HepG2 (cell line): ENCODE results near the gene RBBP8. TPM values are rescaled to one million over a fixed set of nuclear protein-coding genes. Genes with fewer than 3 reads are reported as not detected.

Experiments
- ATAC-seq: fragments of 200-7000 bp; cut with Tn5 transposase; 3 replicates; pipeline ENCODE4 v1.9.1; 2020; ENCODE audit warnings: mild to moderate bottlenecking, moderate library complexity
- BruUV-seq: library from RNA; stranded (reverse); fragments of 400-500 nt; replicated peaks from 2 replicates; lab custom pipeline; 2021; lab: Mats Ljungman, UMichigan
- CTCF ChIA-PET: fragments of 300-600 bp; formaldehyde crosslinking; extraction: SDS; loops from one replicate; lab custom pipeline; 2021; ENCODE audit warnings: low total read pairs, inconsistent platforms, low intra/inter-chr PET ratio; lab: Yijun Ruan, JAX
- POLR2A ChIA-PET: fragments of 350-600 bp; sonication (Branson Sonifier 250); formaldehyde crosslinking; loops from one replicate; lab custom pipeline; 2020; ENCODE audit warnings: antibody characterized with exemption, inconsistent platforms; lab: Yijun Ruan, JAX
- DNase-seq: peaks from one replicate; pipeline ENCODE4 v3.0.0-alpha.2; 2015; ENCODE audit warnings: low spot score
- FAIRE-seq: peaks from 3 replicates; lab custom pipeline; 2011; peaks lifted over from hg19 to GRCh38; lab: Jason Lieb, UNC
- H2AFZ ChIP-seq: one replicate; pipeline ENCODE4 v1.6.1; 2011; ENCODE audit warnings: low read length, inconsistent platforms
- H3K27ac ChIP-seq: fragments of 300-600 bp; 3 replicates; pipeline ENCODE4 v1.8.0; 2011; ENCODE audit warnings: mixed run types, mild to moderate bottlenecking, mixed read lengths, low read length, inconsistent platforms; ENCODE audit not compliant: insufficient read depth; ENCODE audit errors: extremely low read length
- H3K27me3 ChIP-seq, 2 experiments: fragments of 200-600 bp in 1 of 2; 2 replicates in 1 of 2; 3 replicates in 1 of 2; pipeline versions ENCODE4 v1.6.0 to v1.8.0; 2011; ENCODE audit warnings: low read length in 2 of 2, mild to moderate bottlenecking in 2 of 2, moderate library complexity in 2 of 2, inconsistent platforms in 1 of 2; ENCODE audit not compliant: insufficient read depth in 2 of 2, control insufficient read depth in 1 of 2
- H3K36me3 ChIP-seq, 2 experiments: fragments of 200-600 bp in 1 of 2; replicated peaks in 1 of 2; 2 replicates in 1 of 2; 3 replicates in 1 of 2; pipeline versions ENCODE4 v1.5.1 to v1.8.0; 2011; ENCODE audit warnings: low read length in 2 of 2, inconsistent platforms in 1 of 2; ENCODE audit not compliant: insufficient read depth in 2 of 2, control insufficient read depth in 1 of 2
- H3K4me1 ChIP-seq: 2 replicates; pipeline ENCODE4 v1.5.1; 2012; ENCODE audit warnings: low read length, inconsistent platforms; ENCODE audit not compliant: insufficient read depth
- H3K4me2 ChIP-seq: 2 replicates; pipeline ENCODE4 v1.6.0; 2011; ENCODE audit warnings: low read depth, low read length, inconsistent platforms
- H3K4me3 ChIP-seq, 3 experiments: fragments of 200-600 bp in 1 of 3; sonication (generic), shearing (Covaris generic) in 1 of 3; replicated peaks in 1 of 3; 2 replicates each; pipeline ENCODE4 v1.5.1; 2011 to 2016; ENCODE audit warnings: low read length in 3 of 3, inconsistent platforms in 2 of 3, low read depth in 2 of 3, mild to moderate bottlenecking in 2 of 3, control low read depth in 1 of 3, mixed read lengths in 1 of 3; ENCODE audit not compliant: insufficient read depth in 1 of 3
- H3K79me2 ChIP-seq: one replicate; pipeline ENCODE4 v1.6.1; 2011; ENCODE audit warnings: low read length, inconsistent platforms; ENCODE audit not compliant: insufficient read depth
- H3K9ac ChIP-seq: 2 replicates; pipeline ENCODE4 v1.6.0; 2011; ENCODE audit warnings: mild to moderate bottlenecking, low read depth, low read length, inconsistent platforms; ENCODE audit not compliant: insufficient read depth
- H3K9me3 ChIP-seq: 2 replicates; pipeline ENCODE4 v1.5.1; 2012; ENCODE audit warnings: mild to moderate bottlenecking, low read length
- H4K20me1 ChIP-seq: 2 replicates; pipeline ENCODE4 v1.6.0; 2011; ENCODE audit warnings: inconsistent platforms, mild to moderate bottlenecking, low read length, moderate library complexity; ENCODE audit not compliant: insufficient read depth
- BHLHE40 ChIP-seq: IDR thresholded peaks from 2 replicates; pipeline ENCODE4 v1.6.1; 2011; ENCODE audit warnings: low read length, improper control_type of control experiment
- GABPB1 ChIP-seq: IDR thresholded peaks from 2 replicates; pipeline ENCODE4 v1.6.1; 2016; ENCODE audit warnings: mild to moderate bottlenecking, missing genetic modification reagents, moderate library complexity, missing compliant biosample characterization
- MATR3 ChIP-seq: sonication (generic); formaldehyde crosslinking; IDR thresholded peaks from 2 replicates; pipeline ENCODE4 v1.4.0; 2020; ENCODE audit warnings: missing genetic modification reagents
- MLLT10 ChIP-seq: sonication (generic); formaldehyde crosslinking; IDR thresholded peaks from 2 replicates; pipeline ENCODE4 v1.4.0; 2020; ENCODE audit warnings: missing genetic modification reagents
- PHF21A ChIP-seq: sonication (generic); formaldehyde crosslinking; IDR thresholded peaks from 2 replicates; pipeline ENCODE4 v1.5.0; 2020; ENCODE audit warnings: mild to moderate bottlenecking, missing genetic modification reagents
- REXO4 ChIP-seq: sonication (generic); formaldehyde crosslinking; IDR thresholded peaks from 2 replicates; pipeline ENCODE4 v1.8.0; 2022; ENCODE audit warnings: missing genetic modification reagents, mild to moderate bottlenecking, borderline replicate concordance
- SOX6 ChIP-seq, 2 experiments: fragments of 450-650 bp in 1 of 2; sonication (generic) in 1 of 2; formaldehyde crosslinking in 1 of 2; IDR thresholded peaks; 2 replicates each; pipeline versions ENCODE4 v1.4.0 to v1.6.1; 2017 to 2020; ENCODE audit warnings: antibody characterized with exemption in 1 of 2, mild to moderate bottlenecking in 1 of 2, missing genetic modification reagents in 1 of 2
- ZBTB3 ChIP-seq: sonication (generic); formaldehyde crosslinking; IDR thresholded peaks from 2 replicates; pipeline ENCODE4 v1.4.0; 2020; ENCODE audit warnings: low read depth, mild to moderate bottlenecking, moderate library complexity, missing genetic modification reagents, borderline replicate concordance
- ZNF446 ChIP-seq: sonication (generic); formaldehyde crosslinking; IDR thresholded peaks from 2 replicates; pipeline ENCODE4 v1.5.0; 2020; ENCODE audit warnings: mild to moderate bottlenecking, missing genetic modification reagents
- ZNF547 ChIP-seq: sonication (generic); formaldehyde crosslinking; IDR thresholded peaks from 2 replicates; pipeline ENCODE4 v1.5.1; 2020; ENCODE audit warnings: mild to moderate bottlenecking, missing genetic modification reagents
- ZNF549 ChIP-seq: sonication (generic); formaldehyde crosslinking; IDR thresholded peaks from 2 replicates; pipeline ENCODE4 v1.5.0; 2020; ENCODE audit warnings: missing genetic modification reagents
- ZNF552 ChIP-seq: sonication (generic); formaldehyde crosslinking; IDR thresholded peaks from 2 replicates; pipeline ENCODE4 v1.9.0; 2022; ENCODE audit warnings: missing genetic modification reagents, mild to moderate bottlenecking, borderline replicate concordance
- ZNF564 ChIP-seq: sonication (generic); formaldehyde crosslinking; IDR thresholded peaks from 2 replicates; pipeline ENCODE4 v1.8.1; 2023; ENCODE audit warnings: mild to moderate bottlenecking, missing genetic modification reagents
- ZNF850 ChIP-seq: sonication (generic); formaldehyde crosslinking; conservative IDR thresholded peaks from 2 replicates; pipeline ENCODE4 v1.9.0; 2021; ENCODE audit warnings: mild to moderate bottlenecking, missing genetic modification reagents
- WGBS: methylation state at CpG from one replicate; pipeline ENCODE4 v1.1.6; 2017; ENCODE audit warnings: low lambda C conversion rate; 5-methylcytosine and 5-hydroxymethylcytosine counted together
- in situ Hi-C: cut with HindIII; loops from 2 replicates; pipeline ENCODE4 v1.10.0; 2017; ENCODE audit warnings: low pct_unique_long_range_greater_than_20kb; ENCODE audit not compliant: extremely low pct_ligation_motif_present
- intact Hi-C: fragments of 100-400 bp; cut with micrococcal nuclease; formaldehyde crosslinking; loops from one replicate; pipeline ENCODE4 v1.10.0; 2022; ENCODE audit not compliant: unreplicated experiment
- polyA plus RNA-seq, 8 experiments: library from polyadenylated mRNA; depleted of rRNA in 3 of 8; stranded (reverse) in 7 of 8; unstranded in 1 of 8; fragments of >200 nt; fragmentation: Illumina TruSeq in 4 of 8; extraction: Trizol in 4 of 8; gene quantifications; 2 replicates each; pipeline versions ENCODE4 v1.2.1 to v1.2.3, GENCODE V29; 2011 to 2016; ENCODE audit warnings: low read depth in 4 of 8, missing spikeins in 1 of 8, mixed read lengths in 1 of 8; ENCODE audit not compliant: insufficient read depth in 1 of 8
- total RNA-seq, 5 experiments: library from RNA; depleted of rRNA; stranded (reverse); fragments of >200 nt; fragmentation: Illumina TruSeq; extraction: Trizol; gene quantifications; 2 replicates each; pipeline ENCODE4 v1.2.3, GENCODE V29; 2016; ENCODE audit warnings: low read depth in 1 of 5
- TF ChIP-seq, protein P1 (sequence below): IDR thresholded peaks from 2 replicates; pipeline ENCODE4 v1.6.1; 2016
- TF ChIP-seq, protein P2 (sequence below): sonication (generic); formaldehyde crosslinking; IDR thresholded peaks from 2 replicates; pipeline ENCODE4 v1.4.0; 2020; ENCODE audit warnings: missing genetic modification reagents, low read depth, mild to moderate bottlenecking, borderline replicate concordance
- TF ChIP-seq, protein P3 (sequence below): sonication (generic); formaldehyde crosslinking; IDR thresholded peaks from 2 replicates; pipeline ENCODE4 v1.9.0; 2021; ENCODE audit warnings: missing genetic modification reagents, borderline replicate concordance
- TF ChIP-seq, protein P4 (sequence below): IDR thresholded peaks from 2 replicates; pipeline ENCODE4 v1.6.1; 2016; ENCODE audit warnings: missing compliant biosample characterization, missing genetic modification reagents, borderline replicate concordance

RBBP8 gene
- total and polyA plus RNA-seq, 2 of the 13 experiments (the other 11 are each of a cell fraction or from before 2014, with no cell fraction given), result 14.2 to 47.4 TPM

DNA sequence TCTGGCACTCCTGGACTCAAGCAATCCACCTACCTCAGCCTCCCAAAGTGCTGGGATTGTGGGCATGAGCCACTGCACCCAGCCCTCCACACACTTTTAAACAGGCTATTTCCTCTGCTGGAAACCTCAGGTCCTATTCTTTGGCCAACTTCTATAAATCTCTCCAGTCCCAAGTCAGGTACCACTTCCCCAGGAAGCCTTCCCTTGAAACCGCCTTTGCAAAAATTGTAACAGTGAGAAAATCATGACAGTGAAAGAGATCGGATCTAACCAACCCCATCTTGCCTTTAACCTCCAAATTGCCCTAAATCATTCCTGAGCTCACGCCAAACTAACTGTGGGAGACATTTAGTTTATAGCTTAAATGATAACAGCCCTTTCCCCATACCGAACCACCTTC lies 134.9 kb downstream of the RBBP8 start (continued):
- TF ChIP-seq, protein P1, sequence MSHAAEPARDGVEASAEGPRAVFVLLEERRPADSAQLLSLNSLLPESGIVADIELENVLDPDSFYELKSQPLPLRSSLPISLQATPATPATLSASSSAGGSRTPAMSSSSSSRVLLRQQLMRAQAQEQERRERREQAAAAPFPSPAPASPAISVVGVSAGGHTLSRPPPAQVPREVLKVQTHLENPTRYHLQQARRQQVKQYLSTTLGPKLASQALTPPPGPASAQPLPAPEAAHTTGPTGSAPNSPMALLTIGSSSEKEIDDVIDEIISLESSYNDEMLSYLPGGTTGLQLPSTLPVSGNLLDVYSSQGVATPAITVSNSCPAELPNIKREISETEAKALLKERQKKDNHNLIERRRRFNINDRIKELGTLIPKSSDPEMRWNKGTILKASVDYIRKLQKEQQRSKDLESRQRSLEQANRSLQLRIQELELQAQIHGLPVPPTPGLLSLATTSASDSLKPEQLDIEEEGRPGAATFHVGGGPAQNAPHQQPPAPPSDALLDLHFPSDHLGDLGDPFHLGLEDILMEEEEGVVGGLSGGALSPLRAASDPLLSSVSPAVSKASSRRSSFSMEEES (CRISPR knock-in tag), result no peak
- TF ChIP-seq ZNF552 (no peak), MATR3 (CRISPR knock-in tag) (no peak), ZNF564 (no peak), ZNF547 (CRISPR knock-in tag) (no peak), ZNF850 (CRISPR knock-in tag) (no peak)
- TF ChIP-seq, protein P2, sequence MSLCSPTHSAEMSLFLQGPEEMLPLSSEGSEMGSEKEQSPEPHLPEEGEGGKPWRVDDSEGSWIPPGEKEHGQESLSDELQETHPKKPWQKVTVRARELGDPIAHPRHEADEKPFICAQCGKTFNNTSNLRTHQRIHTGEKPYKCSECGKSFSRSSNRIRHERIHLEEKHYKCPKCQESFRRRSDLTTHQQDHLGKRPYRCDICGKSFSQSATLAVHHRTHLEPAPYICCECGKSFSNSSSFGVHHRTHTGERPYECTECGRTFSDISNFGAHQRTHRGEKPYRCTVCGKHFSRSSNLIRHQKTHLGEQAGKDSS (CRISPR knock-in tag), result no peak

DNA sequence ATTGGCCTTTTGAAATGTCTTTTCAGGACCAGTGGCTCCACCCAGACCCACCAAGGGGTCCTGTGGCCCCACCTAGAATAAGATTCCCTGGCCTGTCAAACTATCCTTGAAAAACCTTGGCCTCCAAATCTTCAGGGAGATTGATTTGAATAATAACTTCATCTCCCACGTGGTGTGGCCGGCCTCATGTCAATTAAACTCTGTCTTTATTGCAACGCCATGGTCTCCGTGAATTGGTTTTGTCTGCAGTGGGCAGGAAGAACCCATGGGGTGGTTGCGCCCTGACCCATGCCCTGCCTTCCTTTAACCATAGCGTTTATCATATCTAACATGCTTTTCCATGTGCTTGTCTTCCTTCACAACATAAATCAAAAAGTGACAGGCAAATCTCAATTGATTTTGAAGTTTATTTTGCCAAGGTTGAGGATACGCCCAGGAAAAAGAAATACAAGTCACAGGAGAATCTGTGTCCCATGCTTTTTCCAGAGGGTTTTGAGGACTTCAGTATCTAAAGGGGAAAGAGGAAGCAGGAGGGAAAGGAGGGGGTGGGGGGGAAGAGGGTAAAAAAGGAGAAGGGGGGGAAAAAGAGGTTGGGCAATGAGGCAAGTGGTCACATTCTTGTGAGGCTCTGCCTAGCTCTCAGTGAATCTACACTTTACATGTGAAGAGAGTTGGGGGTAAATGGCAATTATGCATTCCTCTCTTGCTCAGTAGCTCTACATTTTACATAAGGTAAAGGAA lies 135.6 kb downstream of the RBBP8 start:
- Histone ChIP-seq H3K36me3 (no peaks in the 10 kb centered on the region), H3K9me3 (peaks cover under 1% of the 10 kb centered on the region), H3K79me2 (no peaks in the 10 kb centered on the region), H3K4me3 (no peak overlapping the region), H3K27me3 (0 out of 5 replicates have a peak, but pooled peaks cover 0 to 7% of the 10 kb centered on the region in 2 experiments), H3K4me2 (no peak overlapping the region), H4K20me1 (no peaks in the 10 kb centered on the region), H3K4me1 (peaks cover 16% of the 10 kb centered on the region), H3K27ac (no peak overlapping the region), H2AFZ (no peak overlapping the region), H3K9ac (no peak overlapping the region)
- no TSS peak for BruUV-seq
- in situ Hi-C loops (no loop called here), intact Hi-C loops (no loop called here)
- FAIRE-seq (no peak), DNase-seq (no peak), ATAC-seq (no peak)
- 68% methylated on average over 7 of the region's 7 CpGs for WGBS
- POLR2A ChIA-PET, result no interaction called here
- CTCF ChIA-PET, result no interaction called here
- TF ChIP-seq ZNF549 (CRISPR knock-in tag) (no peak), REXO4 (CRISPR knock-in tag) (no peak), SOX6 (IDR thresholded peaks at IDR 0.05) (no peak), SOX6 (CRISPR knock-in tag; IDR thresholded peaks at IDR 0.05) (no peak), MLLT10 (CRISPR knock-in tag) (no peak), PHF21A (CRISPR knock-in tag) (no peak), BHLHE40 (no peak), ZBTB3 (CRISPR knock-in tag) (no peak), GABPB1 (CRISPR knock-in tag) (no peak), ZNF446 (CRISPR knock-in tag) (no peak)
- TF ChIP-seq, protein P3, sequence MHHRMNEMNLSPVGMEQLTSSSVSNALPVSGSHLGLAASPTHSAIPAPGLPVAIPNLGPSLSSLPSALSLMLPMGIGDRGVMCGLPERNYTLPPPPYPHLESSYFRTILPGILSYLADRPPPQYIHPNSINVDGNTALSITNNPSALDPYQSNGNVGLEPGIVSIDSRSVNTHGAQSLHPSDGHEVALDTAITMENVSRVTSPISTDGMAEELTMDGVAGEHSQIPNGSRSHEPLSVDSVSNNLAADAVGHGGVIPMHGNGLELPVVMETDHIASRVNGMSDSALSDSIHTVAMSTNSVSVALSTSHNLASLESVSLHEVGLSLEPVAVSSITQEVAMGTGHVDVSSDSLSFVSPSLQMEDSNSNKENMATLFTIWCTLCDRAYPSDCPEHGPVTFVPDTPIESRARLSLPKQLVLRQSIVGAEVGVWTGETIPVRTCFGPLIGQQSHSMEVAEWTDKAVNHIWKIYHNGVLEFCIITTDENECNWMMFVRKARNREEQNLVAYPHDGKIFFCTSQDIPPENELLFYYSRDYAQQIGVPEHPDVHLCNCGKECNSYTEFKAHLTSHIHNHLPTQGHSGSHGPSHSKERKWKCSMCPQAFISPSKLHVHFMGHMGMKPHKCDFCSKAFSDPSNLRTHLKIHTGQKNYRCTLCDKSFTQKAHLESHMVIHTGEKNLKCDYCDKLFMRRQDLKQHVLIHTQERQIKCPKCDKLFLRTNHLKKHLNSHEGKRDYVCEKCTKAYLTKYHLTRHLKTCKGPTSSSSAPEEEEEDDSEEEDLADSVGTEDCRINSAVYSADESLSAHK (CRISPR knock-in tag), result no peak
- TF ChIP-seq, protein P4, sequence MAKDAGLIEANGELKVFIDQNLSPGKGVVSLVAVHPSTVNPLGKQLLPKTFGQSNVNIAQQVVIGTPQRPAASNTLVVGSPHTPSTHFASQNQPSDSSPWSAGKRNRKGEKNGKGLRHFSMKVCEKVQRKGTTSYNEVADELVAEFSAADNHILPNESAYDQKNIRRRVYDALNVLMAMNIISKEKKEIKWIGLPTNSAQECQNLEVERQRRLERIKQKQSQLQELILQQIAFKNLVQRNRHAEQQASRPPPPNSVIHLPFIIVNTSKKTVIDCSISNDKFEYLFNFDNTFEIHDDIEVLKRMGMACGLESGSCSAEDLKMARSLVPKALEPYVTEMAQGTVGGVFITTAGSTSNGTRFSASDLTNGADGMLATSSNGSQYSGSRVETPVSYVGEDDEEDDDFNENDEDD (CRISPR knock-in tag), result no peak
